AG04450 (cell line): ENCODE results near the gene GOPC. TPM values are rescaled to one million over a fixed set of nuclear protein-coding genes. Genes with fewer than 3 reads are reported as not detected.

Experiments
- CTCF ChIA-PET: fragments of 300-600, 350-600 bp; formaldehyde crosslinking; extraction: SDS; loops from one replicate; lab custom pipeline; 2022; ENCODE audit warnings: antibody characterized with exemption, inconsistent platforms; lab: Charles Lee
- POLR2A ChIA-PET: fragments of 350-600 bp; formaldehyde crosslinking; extraction: SDS; loops from one replicate; lab custom pipeline; 2021; ENCODE audit warnings: antibody characterized with exemption, inconsistent platforms; lab: Yijun Ruan, JAX
- DNase-seq: peaks from one replicate; pipeline ENCODE4 v3.0.0-alpha.2; 2011; ENCODE audit warnings: low read depth, low spot score
- H3K27ac ChIP-seq: one replicate; pipeline ENCODE4 v1.5.1; 2012; ENCODE audit warnings: low read depth, low read length, control low read depth
- H3K27me3 ChIP-seq: one replicate; pipeline ENCODE4 v1.6.0; 2012; ENCODE audit warnings: low read length; ENCODE audit not compliant: control insufficient read depth, insufficient read depth
- H3K4me3 ChIP-seq: 2 replicates; pipeline ENCODE4 v1.5.1; 2011; ENCODE audit warnings: mild to moderate bottlenecking, low read depth, low read length, control low read depth
- H3K9me3 ChIP-seq: 2 replicates; pipeline ENCODE4 v1.5.1; 2012; ENCODE audit warnings: low read length; ENCODE audit not compliant: control insufficient read depth, insufficient read depth
- CTCF ChIP-seq: IDR thresholded peaks from 2 replicates; pipeline ENCODE4 v1.5.1; 2011; ENCODE audit warnings: low read depth, low read length, control low read depth, inconsistent platforms
- polyA plus RNA-seq: library from polyadenylated mRNA; depleted of rRNA; stranded (reverse); fragments of >200 nt; gene quantifications from 2 replicates; pipeline ENCODE4 v1.2.3, GENCODE V29; 2011

Gene GOPC
- polyA plus RNA-seq, 1 experiment = 37.8 TPM

GRCh38 chr6:117558818-117559217 lies 43.5 kb downstream of the GOPC start:
- no peaks in the 10 kb centered on the region for H3K27me3 ChIP-seq
- TF ChIP-seq CTCF = no peak
- H3K9me3 ChIP-seq = no peaks in the 10 kb centered on the region
- CTCF ChIA-PET = interaction anchor here (0.6 to 9.6 kb wide), 4 partner anchors 109 to 271 kb away, joined by 3 to 197 read pairs (median 4); no protein-coding TSS in a partner anchor
- POLR2A ChIA-PET = interaction anchor here (1.1 kb wide), 1 partner anchor 44 kb away, joined by 3 read pairs; the partner anchor contains the start of gene GOPC
- H3K4me3 ChIP-seq = no peak overlapping the region
- no peak overlapping the region for H3K27ac ChIP-seq
- DNase-seq = no peak

GRCh38 chr6:117557951-117558350 lies 44.4 kb downstream of the GOPC start:
- ChIA-PET POLR2A (interaction anchor here (1.1 kb wide), 1 partner anchor 45 kb away, joined by 3 read pairs; the partner anchor contains the start of gene GOPC), CTCF (interaction anchor here (1.2 to 9.6 kb wide), 4 partner anchors 15 to 159 kb away, joined by 3 to 197 read pairs (median 4); no protein-coding TSS in a partner anchor)
- H3K27ac ChIP-seq = no peak overlapping the region
- DNase-seq = no peak
- TF ChIP-seq CTCF = no peak
- no peaks in the 10 kb centered on the region for H3K9me3 ChIP-seq
- H3K4me3 ChIP-seq = no peak overlapping the region
- no peaks in the 10 kb centered on the region for H3K27me3 ChIP-seq

GRCh38 chr6:117555882-117556498 lies 46.3 kb downstream of the GOPC start:
- no peak overlapping the region for H3K27ac ChIP-seq
- H3K27me3 ChIP-seq = no peaks in the 10 kb centered on the region
- peak; percentile 77 for TF ChIP-seq CTCF
- CTCF ChIA-PET = interaction anchor here (0.5 to 9.6 kb wide), 31 partner anchors 10 to 305 kb away, joined by 3 to 197 read pairs (median 4); partner anchors contain the start of gene DCBLD1
- POLR2A ChIA-PET = interaction anchor here (1.1 kb wide), 1 partner anchor 106 kb away, joined by 5 read pairs; no protein-coding TSS in a partner anchor
- DNase-seq = no peak
- H3K4me3 ChIP-seq = no peak overlapping the region
- H3K9me3 ChIP-seq = no peaks in the 10 kb centered on the region

- no peaks in the 10 kb centered on the region for H3K9me3 ChIP-seq
- no peak for DNase-seq
- H3K27me3 ChIP-seq = no peaks in the 10 kb centered on the region
- ChIA-PET POLR2A (interaction anchor here (1.1 kb wide), 1 partner anchor 106 kb away, joined by 5 read pairs; no protein-coding TSS in a partner anchor), CTCF (interaction anchor here (0.6 to 9.6 kb wide), 27 partner anchors 10 to 207 kb away, joined by 3 to 197 read pairs (median 4); no protein-coding TSS in a partner anchor)
- no peak for TF ChIP-seq CTCF
- no peak overlapping the region for H3K27ac ChIP-seq
- no peak overlapping the region for H3K4me3 ChIP-seq
These were observed 47.0 kb downstream of the GOPC start for GRCh38 chr6:117555262-117555849.

- TF ChIP-seq CTCF = no peak
- no peaks in the 10 kb centered on the region for H3K27me3 ChIP-seq
- no peak overlapping the region for H3K27ac ChIP-seq
- POLR2A ChIA-PET = no interaction called here
- DNase-seq = no peak
- no peak overlapping the region for H3K4me3 ChIP-seq
- H3K9me3 ChIP-seq = no peaks in the 10 kb centered on the region
- CTCF ChIA-PET = interaction anchor here (6.3 kb wide), 1 partner anchor 103 kb away, joined by 85 read pairs; no protein-coding TSS in a partner anchor
These were observed 49.2 kb downstream of the GOPC start for GRCh38 chr6:117553142-117553541.
